A673 (cell line): ENCODE results near the gene SDHB. TPM values are rescaled to one million over a fixed set of nuclear protein-coding genes. Genes with fewer than 3 reads are reported as not detected.

Source experiments
- BruUV-seq: library from RNA; stranded (reverse); fragments of 400-500 nt; replicated peaks from 2 replicates; lab custom pipeline; 2021; lab: Mats Ljungman, UMichigan
- CTCF ChIA-PET: fragments of 300-600 bp; sonication (Branson Sonifier 250); formaldehyde crosslinking; loops from one replicate; lab custom pipeline; 2022; ENCODE audit warnings: antibody characterized with exemption; lab: Charles Lee
- POLR2A ChIA-PET: fragments of 300-600 bp; sonication (Branson Sonifier 250); formaldehyde crosslinking; loops from one replicate; lab custom pipeline; 2022; ENCODE audit warnings: antibody characterized with exemption; ENCODE audit not compliant: low non-redundant PET; lab: Charles Lee
- DNase-seq: peaks from one replicate; pipeline ENCODE4 v3.0.0-alpha.2; 2015; ENCODE audit warnings: low spot score
- H3K27ac ChIP-seq: fragments of 200-600 bp; sonication (generic); 2 replicates; pipeline ENCODE4 v1.5.1; 2016; ENCODE audit warnings: mixed run types, low read depth, mild to moderate bottlenecking, mixed read lengths, antibody characterized with exemption, low read length; ENCODE audit not compliant: poor library complexity, severe bottlenecking
- H3K27me3 ChIP-seq: fragments of 200-600 bp; sonication (generic); replicated peaks from 2 replicates; pipeline ENCODE4 v1.6.1; 2017; ENCODE audit warnings: mixed run types, low read depth, mild to moderate bottlenecking, mixed read lengths, antibody characterized with exemption, low read length; ENCODE audit not compliant: insufficient read depth, poor library complexity
- H3K36me3 ChIP-seq: fragments of 200-600 bp; sonication (generic); 2 replicates; pipeline ENCODE4 v1.6.1; 2016; ENCODE audit warnings: mixed run types, mild to moderate bottlenecking, mixed read lengths, antibody characterized with exemption, low read length; ENCODE audit not compliant: insufficient read depth, poor library complexity, severe bottlenecking
- H3K4me1 ChIP-seq: fragments of 200-600 bp; sonication (generic); 2 replicates; pipeline ENCODE4 v1.6.1; 2017; ENCODE audit warnings: mixed run types, mild to moderate bottlenecking, mixed read lengths, antibody characterized with exemption, low read length; ENCODE audit not compliant: insufficient read depth, poor library complexity, severe bottlenecking
- H3K4me3 ChIP-seq: fragments of 200-600 bp; sonication (generic); 2 replicates; pipeline ENCODE4 v1.5.1; 2016; ENCODE audit warnings: low read depth, mixed run types, mild to moderate bottlenecking, mixed read lengths, low read length; ENCODE audit not compliant: poor library complexity, severe bottlenecking
- H3K9me3 ChIP-seq: fragments of 200-600 bp; sonication (generic); 2 replicates; pipeline ENCODE4 v1.6.1; 2016; ENCODE audit warnings: mixed run types, low read depth, mild to moderate bottlenecking, mixed read lengths, antibody characterized with exemption, low read length; ENCODE audit not compliant: poor library complexity, severe bottlenecking
- EZH2 ChIP-seq: fragments of 200-600 bp; sonication (generic); IDR thresholded peaks from 2 replicates; pipeline ENCODE4 v1.6.1; 2017; ENCODE audit warnings: borderline replicate concordance, low read depth, mild to moderate bottlenecking, mixed read lengths, antibody characterized with exemption, low read length; ENCODE audit not compliant: poor library complexity, severe bottlenecking
- intact Hi-C: fragments of 100-400 bp; cut with micrococcal nuclease; formaldehyde crosslinking; loops from one replicate; pipeline ENCODE4 v1.10.0; 2022; ENCODE audit not compliant: unreplicated experiment
- total RNA-seq: library from RNA; stranded (reverse); gene quantifications from 2 replicates; pipeline ENCODE4 v1.2.3, GENCODE V29; 2021
- TF ChIP-seq, protein P1 (sequence below): fragments of 300-800, 200-600 bp; sonication (generic); conservative IDR thresholded peaks from 2 replicates; pipeline ENCODE4 v1.5.1; 2017; ENCODE audit warnings: low read depth, mild to moderate bottlenecking, antibody characterized with exemption, low read length, moderate library complexity, mixed read lengths

SDHB gene
- total RNA-seq, 1 experiment from 2014 or later, result 208 TPM

GRCh38 chr1:17061486-17061885 lies 7.7 kb upstream of the SDHB start:
- CTCF ChIA-PET, result interaction anchor here (0.5 kb wide), 1 partner anchor 174 kb away, joined by 5 read pairs; no protein-coding TSS in a partner anchor
- BruUV-seq, result no TSS peak
- intact Hi-C loops, result loop anchor here (2.0 to 5.0 kb wide), 3 partner anchors 63 to 431 kb away; no protein-coding TSS in a partner anchor
- Histone ChIP-seq H3K36me3 (no peaks in the 10 kb centered on the region), H3K27me3 (no peaks in the 10 kb centered on the region), H3K27ac (peak overlapping the region; percentile 21), H3K9me3 (peaks cover 5% of the 10 kb centered on the region), H3K4me3 (no peak overlapping the region), H3K4me1 (peaks cover 40% of the 10 kb centered on the region)
- no peak for DNase-seq
- POLR2A ChIA-PET, result no interaction called here
- no peak for TF ChIP-seq EZH2
- TF ChIP-seq, protein P1, sequence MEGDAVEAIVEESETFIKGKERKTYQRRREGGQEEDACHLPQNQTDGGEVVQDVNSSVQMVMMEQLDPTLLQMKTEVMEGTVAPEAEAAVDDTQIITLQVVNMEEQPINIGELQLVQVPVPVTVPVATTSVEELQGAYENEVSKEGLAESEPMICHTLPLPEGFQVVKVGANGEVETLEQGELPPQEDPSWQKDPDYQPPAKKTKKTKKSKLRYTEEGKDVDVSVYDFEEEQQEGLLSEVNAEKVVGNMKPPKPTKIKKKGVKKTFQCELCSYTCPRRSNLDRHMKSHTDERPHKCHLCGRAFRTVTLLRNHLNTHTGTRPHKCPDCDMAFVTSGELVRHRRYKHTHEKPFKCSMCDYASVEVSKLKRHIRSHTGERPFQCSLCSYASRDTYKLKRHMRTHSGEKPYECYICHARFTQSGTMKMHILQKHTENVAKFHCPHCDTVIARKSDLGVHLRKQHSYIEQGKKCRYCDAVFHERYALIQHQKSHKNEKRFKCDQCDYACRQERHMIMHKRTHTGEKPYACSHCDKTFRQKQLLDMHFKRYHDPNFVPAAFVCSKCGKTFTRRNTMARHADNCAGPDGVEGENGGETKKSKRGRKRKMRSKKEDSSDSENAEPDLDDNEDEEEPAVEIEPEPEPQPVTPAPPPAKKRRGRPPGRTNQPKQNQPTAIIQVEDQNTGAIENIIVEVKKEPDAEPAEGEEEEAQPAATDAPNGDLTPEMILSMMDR, result no peak

- peak; percentile 89 for DNase-seq
- Histone ChIP-seq H3K4me3 (peak overlapping the region; percentile 22), H3K27me3 (no peaks in the 10 kb centered on the region), H3K4me1 (peaks cover 40% of the 10 kb centered on the region), H3K9me3 (peaks cover 3% of the 10 kb centered on the region), H3K36me3 (no peaks in the 10 kb centered on the region), H3K27ac (peak overlapping the region; percentile 88)
- BruUV-seq, result no TSS peak
- CTCF ChIA-PET, result interaction anchor here (0.8 to 1.2 kb wide), 2 partner anchors 15 to 59 kb away, joined by 4 to 5 read pairs; partner anchors contain the start of gene PADI2
- intact Hi-C loops, result loop anchor here (2.0 to 5.0 kb wide), 3 partner anchors 64 to 432 kb away; no protein-coding TSS in a partner anchor
- no peak for TF ChIP-seq EZH2
- TF ChIP-seq, protein P1, result no peak
- POLR2A ChIA-PET, result no interaction called here
These were observed 6.5 kb upstream of the SDHB start for GRCh38 chr1:17060306-17060749.

DNA sequence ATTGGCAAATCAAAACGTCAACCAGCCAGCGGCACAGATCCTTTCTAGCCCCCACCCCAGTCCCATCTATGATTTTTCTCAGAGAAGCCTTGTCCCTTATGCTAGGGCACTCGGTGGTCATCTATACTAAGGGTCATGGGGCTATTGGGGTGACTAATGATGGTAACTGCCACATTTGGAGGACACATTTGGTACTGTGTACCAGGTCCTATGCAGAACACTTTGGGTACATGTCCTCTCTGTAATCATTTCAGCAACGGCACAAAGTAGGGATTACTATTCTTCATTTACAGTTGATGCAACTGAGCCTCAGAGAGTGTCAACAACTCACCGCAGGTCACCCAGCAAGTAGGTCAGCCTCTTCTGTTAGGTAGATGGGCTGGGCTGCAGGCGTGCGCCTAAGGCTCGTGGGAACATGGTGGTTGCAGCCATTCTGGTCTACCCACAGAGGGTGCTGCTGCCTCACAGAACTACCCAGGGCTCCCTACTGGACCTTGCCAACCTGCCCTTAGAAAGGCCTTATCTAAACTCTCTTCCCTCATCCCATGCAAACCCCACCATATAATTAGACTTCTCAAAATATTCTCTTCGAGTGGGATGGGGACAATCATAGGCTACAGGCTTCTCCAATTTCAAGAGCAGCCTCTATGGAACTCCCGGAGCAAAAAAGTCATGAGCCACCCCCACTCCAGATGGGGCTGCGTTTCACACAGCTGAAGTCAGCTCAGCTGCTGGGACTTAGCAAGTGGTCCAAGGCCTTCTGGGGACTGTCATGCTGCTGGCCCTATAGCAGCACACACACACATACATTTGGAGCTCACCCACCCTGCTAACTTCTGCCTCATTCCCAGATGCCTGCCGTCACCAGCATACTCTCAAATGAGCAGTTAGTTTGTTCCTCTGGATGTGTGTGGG lies 5.8 kb upstream of the SDHB start:
- Histone ChIP-seq H3K4me1 (peaks cover 40% of the 10 kb centered on the region), H3K27ac (peak overlapping the region; percentile 88), H3K36me3 (no peaks in the 10 kb centered on the region), H3K4me3 (peak overlapping the region; percentile 22), H3K9me3 (no peaks in the 10 kb centered on the region), H3K27me3 (no peaks in the 10 kb centered on the region)
- DNase-seq, result peak; percentile 85
- no TSS peak for BruUV-seq
- intact Hi-C loops, result loop anchor here (1.0 to 5.0 kb wide), 6 partner anchors 65 to 433 kb away; no protein-coding TSS in a partner anchor
- TF ChIP-seq EZH2, result no peak
- TF ChIP-seq, protein P1, result peak; percentile 95
- CTCF ChIA-PET, result interaction anchor here (0.8 to 1.2 kb wide), 2 partner anchors 16 to 59 kb away, joined by 4 to 5 read pairs; partner anchors contain the start of gene PADI2
- POLR2A ChIA-PET, result no interaction called here
